OCI-M1 (cell line): Measurements from ENCODE around the gene RRAS2.
"Not testable (repeated sequence)": the region's sequence is repeated elsewhere in the genome, so short reads cannot be mapped to it uniquely, and the experiment has no call there.

Experiments
- DNase-seq: peaks from one replicate; lab custom pipeline; 2025; lab: John Stamatoyannopoulos, UW

Gene RRAS2

GRCh38 chr11:14258221-14258935 is 100.6 kb downstream of the RRAS2 start:
- no peak for DNase-seq

GRCh38 chr11:14255238-14255534 is 103.8 kb downstream of the RRAS2 start:
- no peak for DNase-seq

- no peak for DNase-seq
Observed at GRCh38 chr11:14254533-14255237, 104.3 kb downstream of the RRAS2 start.

GRCh38 chr11:14253840-14254239 is 105.1 kb downstream of the RRAS2 start:
- DNase-seq, result no peak

GRCh38 chr11:14253421-14253820 is 105.6 kb downstream of the RRAS2 start:
- no peak for DNase-seq

GRCh38 chr11:14252501-14252900 is 106.5 kb downstream of the RRAS2 start:
- DNase-seq, result not testable (repeated sequence)

- DNase-seq, result no peak
Observed at GRCh38 chr11:14251754-14252153, 107.2 kb downstream of the RRAS2 start.

- DNase-seq, result peak; percentile 68
Observed at GRCh38 chr11:14249121-14249963, 109.6 kb downstream of the RRAS2 start.

- DNase-seq, result no peak
Observed at GRCh38 chr11:14248580-14248981, 110.4 kb downstream of the RRAS2 start.

GRCh38 chr11:14245444-14245843 is 113.5 kb downstream of the RRAS2 start:
- DNase-seq, result no peak

- DNase-seq, result no peak
Observed at GRCh38 chr11:14244926-14245325, 114.1 kb downstream of the RRAS2 start.

GRCh38 chr11:14242733-14243132 is 116.2 kb downstream of the RRAS2 start:
- DNase-seq, result no peak

GRCh38 chr11:14242187-14242586 is 116.8 kb downstream of the RRAS2 start:
- DNase-seq, result no peak

GRCh38 chr11:14240951-14241350 is 118.0 kb downstream of the RRAS2 start:
- DNase-seq, result no peak

- no peak for DNase-seq
Observed at GRCh38 chr11:14240221-14240620, 118.8 kb downstream of the RRAS2 start.

GRCh38 chr11:14237444-14237961 is 121.5 kb downstream of the RRAS2 start:
- peak; percentile 38 for DNase-seq

GRCh38 chr11:14235701-14236100 is 123.3 kb downstream of the RRAS2 start:
- no peak for DNase-seq

- DNase-seq, result no peak
Observed at GRCh38 chr11:14234446-14234845, 124.5 kb downstream of the RRAS2 start.

- DNase-seq, result no peak
Observed at GRCh38 chr11:14232652-14233051, 126.3 kb downstream of the RRAS2 start.

GRCh38 chr11:14230407-14230806 is 128.6 kb downstream of the RRAS2 start:
- DNase-seq, result no peak

GRCh38 chr11:14229472-14229871 is 129.5 kb downstream of the RRAS2 start:
- no peak for DNase-seq

- no peak for DNase-seq
Observed at GRCh38 chr11:14228356-14228755, 130.6 kb downstream of the RRAS2 start.
